Measurements from ENCODE around the gene CEP68.

The CEP68 gene

GRCh38 chr2:65059071-65059470 is 2.9 kb downstream of the CEP68 start:
- no peak for DNase-seq (ENCODE audit: low read depth)

GRCh38 chr2:65061146-65061909 is 5.1 kb downstream of the CEP68 start:
- DNase-seq (ENCODE audit: low read depth), result no peak

GRCh38 chr2:65061910-65062339 is 5.7 kb downstream of the CEP68 start:
- no peak for DNase-seq (ENCODE audit: low read depth)

GRCh38 chr2:65062843-65063825 is 6.9 kb downstream of the CEP68 start:
- no peak for DNase-seq (ENCODE audit: low read depth)

GRCh38 chr2:65064728-65065552 is 8.7 kb downstream of the CEP68 start:
- no peak for DNase-seq (ENCODE audit: low read depth)

- DNase-seq (ENCODE audit: low read depth), result no peak
Observed at GRCh38 chr2:65067806-65068553, 11.8 kb downstream of the CEP68 start.

GRCh38 chr2:65069439-65069824 is 13.2 kb downstream of the CEP68 start:
- DNase-seq (ENCODE audit: low read depth), result no peak

- DNase-seq (ENCODE audit: low read depth), result no peak
Observed at GRCh38 chr2:65070172-65070830, 14.1 kb downstream of the CEP68 start.

- DNase-seq (ENCODE audit: low read depth), result no peak
Observed at GRCh38 chr2:65070856-65071255, 14.6 kb downstream of the CEP68 start.

GRCh38 chr2:65071499-65072180 is 15.4 kb downstream of the CEP68 start:
- DNase-seq (ENCODE audit: low read depth), result no peak

GRCh38 chr2:65072181-65072970 is 16.2 kb downstream of the CEP68 start:
- DNase-seq (ENCODE audit: low read depth), result no peak

- DNase-seq (ENCODE audit: low read depth), result no peak
Observed at GRCh38 chr2:65073879-65074565, 17.8 kb downstream of the CEP68 start.

GRCh38 chr2:65075176-65075575 is 19.0 kb downstream of the CEP68 start:
- no peak for DNase-seq (ENCODE audit: low read depth)

GRCh38 chr2:65075605-65076344 is 19.6 kb downstream of the CEP68 start:
- DNase-seq (ENCODE audit: low read depth), result no peak

GRCh38 chr2:65076345-65076710 is 20.1 kb downstream of the CEP68 start:
- no peak for DNase-seq (ENCODE audit: low read depth)

- no peak for DNase-seq (ENCODE audit: low read depth)
Observed at GRCh38 chr2:65077898-65078297, 21.7 kb downstream of the CEP68 start.

GRCh38 chr2:65079017-65079416 is 22.8 kb downstream of the CEP68 start:
- DNase-seq (ENCODE audit: low read depth), result no peak

- no peak for DNase-seq (ENCODE audit: low read depth)
Observed at GRCh38 chr2:65081232-65081685, 25.0 kb downstream of the CEP68 start.

All from stimulated activated CD8-positive, alpha-beta memory T cell treated with anti-CD3 and anti-CD28 coated beads, Interleukin-12 subunit alpha, Interleukin-12 subunit beta, amount 100 ng/mL, for 1 hour (primary cell).